BLaER1 treated with 17β-estradiol and CSF1 and Interleukin-3, amounts not matched to agents 10 nM and 100 nM (cell line): ENCODE results near the gene SERINC5.
"Not testable (repeated sequence)": the region's sequence is repeated elsewhere in the genome, so short reads cannot be mapped to it uniquely, and the experiment has no call there.

ENCODE experiments used
- H3K27ac ChIP-seq, 11 experiments: shearing (Covaris generic); formaldehyde crosslinking; 2 replicates each; pipeline ENCODE4 v1.8.1; 2022
- H3K27me3 ChIP-seq, 11 experiments: shearing (Covaris generic); formaldehyde crosslinking; 2 replicates each; pipeline ENCODE4 v1.8.1; 2022
- H3K36me3 ChIP-seq, 11 experiments: shearing (Covaris generic); formaldehyde crosslinking; 2 replicates each; pipeline ENCODE4 v1.8.1; 2022
- H3K4me1 ChIP-seq, 10 experiments: shearing (Covaris generic); formaldehyde crosslinking; 2 replicates each; pipeline ENCODE4 v1.8.1; 2022
- H3K4me2 ChIP-seq, 11 experiments: shearing (Covaris generic); formaldehyde crosslinking; 2 replicates each; pipeline ENCODE4 v1.8.1; 2022
- H3K4me3 ChIP-seq, 10 experiments: shearing (Covaris generic); formaldehyde crosslinking; 2 replicates each; pipeline ENCODE4 v1.8.1; 2022
- H3K9ac ChIP-seq, 11 experiments: shearing (Covaris generic); formaldehyde crosslinking; 2 replicates each; pipeline ENCODE4 v1.8.1; 2022
- H3K9me3 ChIP-seq, 11 experiments: shearing (Covaris generic); formaldehyde crosslinking; replicated peaks in 1 of 11; 2 replicates each; pipeline ENCODE4 v1.8.1; 2022
- H4K20me1 ChIP-seq, 11 experiments: shearing (Covaris generic); formaldehyde crosslinking; 2 replicates each; pipeline ENCODE4 v1.8.1; 2022
- Cebpa-rat ChIP-seq, 11 experiments: shearing (Covaris generic); IDR thresholded peaks; 2 replicates each; pipeline ENCODE4 v1.8.1; 2022

The SERINC5 gene

DNA sequence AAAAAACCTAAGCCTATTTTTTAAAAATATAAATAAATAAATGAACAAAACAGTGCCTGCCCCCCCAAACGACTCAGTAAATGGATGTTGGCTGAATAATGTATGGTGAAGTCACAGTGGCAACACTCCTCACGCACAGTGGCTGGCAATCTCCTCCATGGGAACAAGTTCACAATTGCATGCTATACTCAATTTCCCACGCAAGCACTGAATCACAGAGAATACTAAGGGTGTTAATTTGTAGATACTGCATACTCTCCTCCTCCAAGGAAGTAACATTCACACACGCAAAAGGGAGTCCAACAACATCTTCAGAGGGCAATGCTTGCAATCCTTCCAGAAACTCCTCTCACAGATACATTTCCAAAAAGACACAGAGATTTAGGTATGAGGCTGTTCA lies 47.5 kb downstream of the SERINC5 start:
- Histone ChIP-seq H3K4me2 (no peak overlapping the region), H3K9me3 (peaks cover 0 to 86% (median 55%) of the 10 kb centered on the region in 11 experiments; a peak in 18 of 22 replicates), H3K27me3 (no peaks in the 10 kb centered on the region), H3K9ac (no peak overlapping the region), H4K20me1 (peaks cover 36 to 100% (median 87%) of the 10 kb centered on the region in 11 experiments; a peak in 18 of 22 replicates), H3K4me3 (no peak overlapping the region), H3K36me3 (peaks cover 51 to 100% (median 96%) of the 10 kb centered on the region in 11 experiments), H3K27ac (no peak overlapping the region), H3K4me1 (peaks cover 12 to 45% (median 30%) of the 10 kb centered on the region in 10 experiments; a peak in 19 of 20 replicates)
- TF ChIP-seq Cebpa-rat (IDR thresholded peaks at IDR 0.05) = no peak

DNA sequence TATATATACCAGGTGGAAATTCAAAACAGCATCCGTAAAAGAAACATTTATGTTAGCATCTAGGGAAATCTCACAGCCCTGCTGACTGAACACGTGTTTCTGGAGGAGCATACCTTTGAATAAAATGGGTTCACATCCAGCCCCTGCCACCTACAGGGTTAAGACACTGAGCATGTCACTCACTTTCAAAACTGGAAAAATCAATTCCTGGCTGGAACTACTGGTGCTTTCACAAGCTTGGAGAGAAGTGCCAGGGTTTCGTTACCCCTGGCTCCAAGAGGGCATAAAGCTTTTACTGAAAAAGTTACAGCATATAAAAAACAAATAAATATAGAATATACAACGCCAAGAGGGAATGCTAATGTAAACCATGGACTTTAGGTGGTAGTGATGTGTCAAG lies 48.0 kb downstream of the SERINC5 start:
- Histone ChIP-seq H3K4me3 (no peak overlapping the region), H3K4me2 (no peak overlapping the region), H4K20me1 (peaks cover 35 to 100% (median 82%) of the 10 kb centered on the region in 11 experiments; a peak in 18 of 22 replicates), H3K9ac (no peak overlapping the region), H3K27me3 (no peaks in the 10 kb centered on the region), H3K36me3 (peaks cover 57 to 100% (median 99%) of the 10 kb centered on the region in 11 experiments), H3K9me3 (peaks cover 0 to 89% (median 55%) of the 10 kb centered on the region in 11 experiments; a peak in 18 of 22 replicates), H3K4me1 (peaks cover 7 to 39% (median 26%) of the 10 kb centered on the region in 10 experiments; a peak in 17 of 20 replicates), H3K27ac (no peak overlapping the region)
- TF ChIP-seq Cebpa-rat (IDR thresholded peaks at IDR 0.05) = no peak

DNA sequence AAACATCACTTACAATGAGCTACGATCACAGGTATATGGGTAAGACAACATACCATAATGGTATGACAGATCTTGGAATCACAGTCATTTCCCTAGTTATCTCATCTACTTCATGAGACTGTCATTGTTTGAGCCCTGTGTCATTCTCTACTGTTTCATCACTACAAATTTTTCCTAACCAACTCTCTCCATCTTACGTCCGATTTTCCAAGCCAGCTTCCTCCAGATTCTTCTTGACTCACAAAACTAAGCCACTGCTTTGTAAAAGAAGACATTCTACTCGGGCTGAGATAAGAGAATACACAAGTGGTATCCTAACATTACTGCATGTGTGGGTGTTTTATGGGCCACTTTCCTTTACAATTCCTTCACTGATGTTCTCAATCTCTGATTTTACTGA lies 49.6 kb downstream of the SERINC5 start:
- no peak overlapping the region for H3K4me3 ChIP-seq
- H3K27ac ChIP-seq = peak overlapping the region in 2 of 11 experiments; percentile 5 to 32; a peak in 2 of 22 replicates
- peaks cover 6 to 27% (median 17%) of the 10 kb centered on the region in 10 experiments; a peak in 12 of 20 replicates for H3K4me1 ChIP-seq
- TF ChIP-seq Cebpa-rat (IDR thresholded peaks at IDR 0.05) = no peak
- no peak overlapping the region for H3K9ac ChIP-seq
- peaks cover 0 to 91% (median 55%) of the 10 kb centered on the region in 11 experiments; a peak in 18 of 22 replicates for H3K9me3 ChIP-seq
- no peak overlapping the region for H3K4me2 ChIP-seq
- H4K20me1 ChIP-seq = peaks cover 25 to 100% (median 67%) of the 10 kb centered on the region in 11 experiments; a peak in 19 of 22 replicates
- H3K27me3 ChIP-seq = no peaks in the 10 kb centered on the region
- H3K36me3 ChIP-seq = peaks cover 68 to 100% (median 99%) of the 10 kb centered on the region in 11 experiments

DNA sequence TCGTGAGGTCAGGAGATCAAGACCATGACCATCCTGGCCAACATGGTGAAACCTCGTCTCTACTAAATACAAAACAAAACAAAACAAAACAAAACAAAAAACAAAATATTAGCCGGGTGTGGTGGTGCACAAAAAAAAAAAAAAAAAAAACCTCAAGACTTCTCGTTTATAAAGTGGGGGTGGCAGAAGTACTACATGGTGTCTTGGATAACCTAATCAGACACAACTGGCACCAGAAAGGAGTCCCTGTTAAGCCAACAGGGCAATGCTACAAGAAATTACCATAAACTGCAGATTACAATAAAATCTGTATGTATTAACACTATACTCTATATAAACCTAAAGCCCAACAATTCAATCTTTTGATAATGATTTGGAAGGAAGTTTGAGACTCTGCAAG lies 50.0 kb downstream of the SERINC5 start:
- Histone ChIP-seq H4K20me1 (peaks cover 21 to 100% (median 63%) of the 10 kb centered on the region in 11 experiments; a peak in 19 of 22 replicates), H3K9ac (no peak overlapping the region), H3K36me3 (peaks cover 68 to 100% (median 99%) of the 10 kb centered on the region in 11 experiments), H3K9me3 (peaks cover 0 to 91% (median 51%) of the 10 kb centered on the region in 11 experiments; a peak in 18 of 22 replicates), H3K4me3 (no peak overlapping the region), H3K27ac (peak overlapping the region in 4 of 11 experiments; percentile 40 to 62 (median 50); a peak in 7 of 22 replicates), H3K27me3 (no peaks in the 10 kb centered on the region), H3K4me2 (peak overlapping the region in 1 of 11 experiments; percentile 14; a peak in 2 of 22 replicates), H3K4me1 (peaks cover 6 to 30% (median 18%) of the 10 kb centered on the region in 10 experiments; a peak in 12 of 20 replicates)
- no peak for TF ChIP-seq Cebpa-rat (IDR thresholded peaks at IDR 0.05)

DNA sequence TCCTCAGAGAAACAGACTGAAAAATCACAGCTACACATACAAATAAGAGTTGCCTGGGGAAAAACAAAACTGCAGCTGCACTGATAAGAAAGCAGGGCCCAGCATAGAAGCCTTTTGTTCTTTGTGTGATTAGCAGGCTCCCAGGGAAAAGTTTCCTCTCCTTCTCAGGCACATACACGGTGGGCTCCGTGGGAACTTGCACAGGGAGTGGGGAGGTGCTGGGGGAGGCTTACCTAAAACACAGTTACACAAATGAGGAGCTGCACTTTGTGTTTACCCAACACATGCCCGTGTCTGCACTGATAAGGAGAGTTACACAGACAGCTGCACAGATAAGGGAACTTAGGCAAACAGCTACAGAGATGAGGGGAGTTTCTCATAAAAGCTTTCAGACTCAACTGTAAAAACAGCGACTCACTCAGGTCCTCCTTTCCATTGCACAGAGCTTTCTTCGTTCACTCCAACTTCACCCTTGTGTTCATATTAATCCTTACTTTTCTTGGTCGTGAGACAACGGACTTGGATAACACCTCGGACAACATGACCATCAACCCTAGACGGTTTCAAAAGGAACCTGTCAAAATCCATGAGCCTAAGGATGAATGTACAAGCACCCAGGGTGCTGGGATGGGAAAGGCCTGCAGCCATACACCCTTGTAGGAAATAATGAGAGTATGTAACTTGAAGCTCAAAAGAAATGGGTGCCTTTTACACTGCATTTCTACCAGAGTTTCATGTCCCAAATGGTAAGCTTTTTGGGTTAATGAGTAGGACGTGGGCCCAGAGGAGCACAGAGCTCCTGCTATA lies 50.8 kb downstream of the SERINC5 start:
- H3K27ac ChIP-seq = peak overlapping the region in 10 of 11 experiments; percentile 7 to 62 (median 38); a peak in 17 of 22 replicates
- peak overlapping the region in 4 of 11 experiments; percentile 2 to 17 (median 8); a peak in 2 of 22 replicates for H3K4me2 ChIP-seq
- peak overlapping the region in 3 of 11 experiments; percentile 2 to 30 (median 27); a peak in 2 of 22 replicates for H3K9ac ChIP-seq
- H3K36me3 ChIP-seq = peaks cover 65 to 100% (median 98%) of the 10 kb centered on the region in 11 experiments
- no peak for TF ChIP-seq Cebpa-rat (IDR thresholded peaks at IDR 0.05)
- no peak overlapping the region for H3K4me3 ChIP-seq
- H3K9me3 ChIP-seq = peaks cover 0 to 85% (median 45%) of the 10 kb centered on the region in 11 experiments; a peak in 18 of 22 replicates
- no peaks in the 10 kb centered on the region for H3K27me3 ChIP-seq
- H3K4me1 ChIP-seq = peaks cover 6 to 30% (median 17%) of the 10 kb centered on the region in 10 experiments; a peak in 12 of 20 replicates
- H4K20me1 ChIP-seq = peaks cover 13 to 98% (median 56%) of the 10 kb centered on the region in 11 experiments; a peak in 18 of 22 replicates

DNA sequence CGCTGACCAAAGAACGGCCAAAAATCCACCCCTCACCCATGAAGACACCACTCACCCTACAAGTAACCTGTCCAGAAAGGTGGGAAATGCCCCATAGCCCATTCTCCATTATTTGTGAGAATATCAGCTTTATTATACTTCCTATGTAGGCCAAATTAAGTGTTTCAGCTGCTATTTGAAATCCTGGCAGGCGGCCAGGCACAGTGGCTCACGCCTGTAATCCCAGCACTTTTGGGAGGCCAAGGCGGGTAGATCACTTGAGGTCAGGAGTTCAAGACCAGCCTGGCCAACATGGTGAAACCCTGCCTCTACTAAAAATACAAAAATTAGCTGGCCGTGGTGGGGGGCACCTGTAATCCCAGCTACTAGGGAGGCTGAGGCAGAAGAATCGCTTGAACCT lies 54.1 kb downstream of the SERINC5 start:
- not testable (repeated sequence) for H3K27ac ChIP-seq, H3K27me3 ChIP-seq
- H3K4me1 ChIP-seq = peaks cover 14 to 57% (median 39%) of the 10 kb centered on the region in 10 experiments; a peak in 19 of 20 replicates

DNA sequence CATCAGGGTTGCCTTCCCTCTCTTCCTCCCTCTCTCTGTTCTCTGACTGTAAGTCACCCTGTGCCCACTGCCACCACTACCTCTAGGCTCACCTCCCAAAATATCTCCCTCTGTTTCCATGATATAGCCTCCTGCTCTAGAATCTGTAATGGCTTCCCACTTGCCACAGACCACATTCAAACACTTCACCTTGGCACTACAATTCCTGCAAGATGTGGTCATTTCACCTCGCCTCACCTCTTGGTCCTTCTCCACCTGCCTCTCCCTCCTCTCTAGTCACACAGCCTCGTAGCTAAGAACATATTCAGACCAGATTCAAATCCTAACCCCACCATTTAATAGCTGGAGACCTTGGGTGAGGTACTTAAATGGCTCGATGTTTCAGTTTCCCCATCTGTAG lies 56.9 kb downstream of the SERINC5 start:
- H4K20me1 ChIP-seq = peaks cover 0 to 98% (median 11%) of the 10 kb centered on the region in 11 experiments; a peak in 13 of 22 replicates
- no peak overlapping the region; a peak in 1 of 22 replicates for H3K9ac ChIP-seq
- H3K4me2 ChIP-seq = peak overlapping the region in 8 of 11 experiments; percentile 8 to 88 (median 34); a peak in 12 of 22 replicates
- H3K27ac ChIP-seq = peak overlapping the region in 9 of 11 experiments; percentile 2 to 89 (median 41); a peak in 12 of 22 replicates
- no peak for TF ChIP-seq Cebpa-rat (IDR thresholded peaks at IDR 0.05)
- H3K4me1 ChIP-seq = peaks cover 37 to 66% (median 61%) of the 10 kb centered on the region in 10 experiments
- peaks cover 74 to 89% (median 80%) of the 10 kb centered on the region in 11 experiments for H3K36me3 ChIP-seq
- H3K27me3 ChIP-seq = no peaks in the 10 kb centered on the region
- no peak overlapping the region for H3K4me3 ChIP-seq
- H3K9me3 ChIP-seq = peaks cover 0 to 36% (median 0%) of the 10 kb centered on the region in 11 experiments; a peak in 6 of 22 replicates

More for the DNA sequence above, 54.1 kb downstream of the SERINC5 start:
- H3K4me2 ChIP-seq, H3K9ac ChIP-seq, H3K4me3 ChIP-seq: not testable (repeated sequence)
- H3K9me3 ChIP-seq = peaks cover 0 to 63% (median 21%) of the 10 kb centered on the region in 11 experiments; a peak in 17 of 22 replicates
- H3K36me3 ChIP-seq = peaks cover 84 to 100% (median 98%) of the 10 kb centered on the region in 11 experiments
- peaks cover 5 to 98% (median 39%) of the 10 kb centered on the region in 11 experiments; a peak in 15 of 22 replicates for H4K20me1 ChIP-seq

DNA sequence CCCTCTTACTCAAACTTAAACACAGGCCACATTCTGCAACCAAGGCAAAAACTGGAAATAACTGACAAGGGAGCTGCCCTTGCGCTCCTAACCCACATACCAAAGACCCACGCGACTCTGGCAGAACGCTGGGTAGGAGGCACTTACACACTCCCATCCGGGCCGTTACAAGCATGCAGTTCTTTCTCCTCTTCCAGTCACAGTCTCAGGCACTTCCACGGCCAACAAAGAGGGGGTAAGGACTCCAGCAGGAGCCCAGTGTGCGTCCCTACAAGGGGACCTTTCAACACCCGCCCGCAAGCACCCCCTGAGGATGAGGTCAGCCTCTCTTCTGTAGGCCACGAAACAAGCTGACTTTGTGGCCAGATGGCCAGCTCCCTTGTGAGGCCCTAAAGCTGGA lies 57.4 kb downstream of the SERINC5 start:
- Histone ChIP-seq H3K4me2 (peak overlapping the region in 8 of 11 experiments; percentile 8 to 88 (median 31); a peak in 14 of 22 replicates), H3K36me3 (peaks cover 69 to 83% (median 75%) of the 10 kb centered on the region in 11 experiments), H4K20me1 (peaks cover 0 to 98% (median 6%) of the 10 kb centered on the region in 11 experiments; a peak in 12 of 22 replicates), H3K9me3 (peaks cover 0 to 31% (median 0%) of the 10 kb centered on the region in 11 experiments; a peak in 5 of 22 replicates), H3K9ac (no peak overlapping the region; a peak in 1 of 22 replicates), H3K27me3 (no peaks in the 10 kb centered on the region), H3K4me1 (peaks cover 42 to 71% (median 65%) of the 10 kb centered on the region in 10 experiments), H3K4me3 (no peak overlapping the region), H3K27ac (peak overlapping the region in 9 of 11 experiments; percentile 2 to 89 (median 41); a peak in 13 of 22 replicates)
- TF ChIP-seq Cebpa-rat (IDR thresholded peaks at IDR 0.05) = no peak
